ENCODE measurements around the gene WASHC3. TPM values are rescaled to one million over a fixed set of nuclear protein-coding genes. Genes with fewer than 3 reads are reported as not detected.

Gene WASHC3
- total RNA-seq = 10 to 100 TPM; 46.8 to 73.6 TPM

- H3K27me3 ChIP-seq (replicated peaks; ENCODE audit: insufficient read depth) = no peaks in the 10 kb centered on the region
- peak; percentile 87 for DNase-seq (ENCODE audit: low spot score)
- ATAC-seq (ENCODE audit: insufficient number of reproducible peaks, low FRiP score, low read depth) = peak; percentile 95
- peak within 1 kb of the TSS; percentile 62 to 66 for H3K27ac ChIP-seq
- peak within 1 kb of the TSS; percentile 75 for H3K4me3 ChIP-seq
- H3K36me3 ChIP-seq = no peaks in the 10 kb centered on the region
- H3K9me3 ChIP-seq = no peaks in the 10 kb centered on the region
- H3K4me1 ChIP-seq (ENCODE audit: control insufficient read depth in 1 of 2, low read depth in 2 of 2) = peaks cover 0 to 9% of the 10 kb centered on the region in 2 donors
- no peak for TF ChIP-seq CTCF (IDR thresholded peaks at IDR 0.05)
These were observed at the start of gene WASHC3 for GRCh38 chr12:102061560-102062418. Gene WASHC3 (minus strand): TSS chr12:102061991. CDS start chr12:102061962, 29 bp downstream.

- Histone ChIP-seq H3K27ac (no peak overlapping the region), H3K27me3 (replicated peaks; ENCODE audit: insufficient read depth) (no peaks in the 10 kb centered on the region), H3K4me3 (no peak overlapping the region), H3K4me1 (ENCODE audit: control insufficient read depth in 1 of 2, low read depth in 2 of 2) (no peaks in the 10 kb centered on the region), H3K9me3 (no peaks in the 10 kb centered on the region), H3K36me3 (peaks cover 10% of the 10 kb centered on the region)
- ATAC-seq (ENCODE audit: insufficient number of reproducible peaks, low FRiP score, low read depth) (no peak), DNase-seq (ENCODE audit: low spot score) (no peak)
- no peak for TF ChIP-seq CTCF (IDR thresholded peaks at IDR 0.05)
These were observed 49.0 kb upstream of the WASHC3 start for GRCh38 chr12:102110782-102111181.

GRCh38 chr12:102107970-102108369, 46.2 kb upstream of the WASHC3 start:
- DNase-seq (ENCODE audit: low spot score) = no peak
- Histone ChIP-seq H3K4me3 (no peak overlapping the region), H3K27ac (no peak overlapping the region), H3K4me1 (ENCODE audit: control insufficient read depth in 1 of 2, low read depth in 2 of 2) (no peaks in the 10 kb centered on the region), H3K36me3 (peaks cover 19% of the 10 kb centered on the region), H3K27me3 (replicated peaks; ENCODE audit: insufficient read depth) (no peaks in the 10 kb centered on the region), H3K9me3 (no peaks in the 10 kb centered on the region)
- TF ChIP-seq CTCF (IDR thresholded peaks at IDR 0.05) = no peak
- no peak for ATAC-seq (ENCODE audit: insufficient number of reproducible peaks, low FRiP score, low read depth)

GRCh38 chr12:102106905-102107304, 45.1 kb upstream of the WASHC3 start:
- Histone ChIP-seq H3K27me3 (replicated peaks; ENCODE audit: insufficient read depth) (no peaks in the 10 kb centered on the region), H3K27ac (no peak overlapping the region), H3K36me3 (peaks cover 19% of the 10 kb centered on the region), H3K4me1 (ENCODE audit: control insufficient read depth in 1 of 2, low read depth in 2 of 2) (no peaks in the 10 kb centered on the region), H3K9me3 (no peaks in the 10 kb centered on the region), H3K4me3 (no peak overlapping the region)
- no peak for TF ChIP-seq CTCF (IDR thresholded peaks at IDR 0.05)
- DNase-seq (ENCODE audit: low spot score) (no peak), ATAC-seq (ENCODE audit: insufficient number of reproducible peaks, low FRiP score, low read depth) (no peak)

- Histone ChIP-seq H3K36me3 (no peaks in the 10 kb centered on the region), H3K27ac (no peak overlapping the region), H3K9me3 (no peaks in the 10 kb centered on the region), H3K4me3 (no peak overlapping the region), H3K4me1 (ENCODE audit: control insufficient read depth in 1 of 2, low read depth in 2 of 2) (no peaks in the 10 kb centered on the region), H3K27me3 (replicated peaks; ENCODE audit: insufficient read depth) (no peaks in the 10 kb centered on the region)
- DNase-seq (ENCODE audit: low spot score) (no peak), ATAC-seq (ENCODE audit: insufficient number of reproducible peaks, low FRiP score, low read depth) (no peak)
- TF ChIP-seq CTCF (IDR thresholded peaks at IDR 0.05) = no peak
These were observed 35.1 kb upstream of the WASHC3 start for GRCh38 chr12:102096855-102097254.

All from thoracic aorta (tissue), 2 donors.